IPS DF 4.7 (cell line): ENCODE results near the gene ZBP1.

Experiments
- DNase-seq: peaks from one replicate; pipeline ENCODE4 v3.0.0-alpha.2; 2013; ENCODE audit warnings: low spot score; ENCODE audit errors: extremely low read depth

The ZBP1 gene

GRCh38 chr20:57658447-57658832 is 38.2 kb upstream of the ZBP1 start:
- DNase-seq, result no peak

DNA sequence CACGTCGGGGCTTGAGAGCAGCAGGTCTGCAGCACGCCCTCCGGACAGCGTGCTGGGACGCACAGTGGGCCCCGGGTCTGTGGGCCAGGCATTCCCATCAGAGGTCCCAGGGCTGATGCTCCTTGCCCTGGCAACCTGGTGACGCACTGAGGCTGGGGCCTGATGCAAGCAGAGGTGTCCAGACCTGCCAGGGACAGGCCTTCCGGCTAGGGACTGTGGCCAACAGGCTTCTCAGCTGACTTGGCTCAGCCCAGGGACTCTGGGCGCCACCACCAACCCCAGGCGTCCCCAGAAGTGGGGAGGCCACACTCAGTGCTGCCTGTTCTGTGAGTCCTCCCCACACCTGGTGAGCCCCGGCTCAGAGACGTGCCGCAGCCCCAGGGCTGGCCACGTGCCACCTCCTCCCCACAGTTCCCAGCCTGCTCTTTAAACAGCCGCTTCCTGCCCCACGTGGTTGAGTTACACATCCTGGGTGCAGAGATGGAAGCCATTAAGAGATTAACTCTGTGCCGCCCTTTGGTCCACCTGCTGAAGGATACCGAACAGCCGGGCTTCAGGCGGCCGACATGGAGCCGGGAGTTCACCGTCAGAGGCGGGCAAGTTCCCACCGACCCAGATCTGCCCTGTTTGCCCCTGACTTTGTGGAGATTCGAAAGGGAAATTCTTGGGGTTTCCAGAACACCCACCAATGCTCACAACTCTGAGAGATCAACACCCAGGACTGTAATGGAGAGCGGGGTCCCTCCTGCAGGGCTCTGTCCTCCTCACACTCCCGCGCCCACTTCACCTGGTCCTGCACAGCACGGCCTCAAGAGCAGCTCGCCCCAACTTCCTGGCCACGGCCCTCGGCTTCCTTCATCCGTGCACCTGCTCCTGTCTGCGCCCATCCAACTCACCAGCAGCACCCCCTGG is 37.6 kb upstream of the ZBP1 start:
- DNase-seq, result no peak

DNA sequence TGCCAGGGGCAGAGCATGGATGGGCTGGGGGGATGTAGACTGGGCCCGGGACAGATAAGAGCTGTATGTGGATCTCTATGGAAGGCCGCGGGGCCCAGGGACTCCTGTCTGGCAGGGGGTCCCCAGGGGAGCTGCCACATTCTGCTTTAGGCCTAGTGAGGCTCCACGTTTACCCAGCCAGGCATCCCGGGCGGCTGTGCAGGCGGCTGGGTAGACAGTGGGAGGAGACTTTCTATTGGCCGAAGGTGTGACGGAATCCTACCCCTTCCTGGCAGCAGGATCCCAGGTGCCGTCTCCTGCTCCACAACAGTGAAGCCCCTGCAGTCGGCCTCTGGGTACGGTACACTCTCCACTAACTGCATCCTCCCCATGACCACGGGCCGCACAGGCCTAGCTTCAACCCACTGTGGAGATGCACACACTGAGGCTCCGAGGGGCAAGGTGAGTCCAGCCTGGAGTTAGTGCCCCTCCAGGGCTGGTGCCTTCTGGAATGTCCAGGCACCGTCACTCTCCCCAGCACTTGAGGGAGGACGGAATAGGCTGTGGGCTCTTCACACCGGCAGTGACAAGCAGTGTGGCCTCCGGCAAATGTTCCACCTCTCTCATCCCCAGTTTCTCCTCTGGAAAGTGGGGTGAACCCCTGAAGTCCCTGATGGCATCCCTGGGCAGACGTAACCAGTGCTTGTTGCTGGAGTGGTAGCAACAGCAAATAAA is 36.8 kb upstream of the ZBP1 start:
- no peak for DNase-seq

- DNase-seq, result no peak
These were observed 36.1 kb upstream of the ZBP1 start for GRCh38 chr20:57656252-57656820.

GRCh38 chr20:57655809-57656155 is 35.6 kb upstream of the ZBP1 start:
- no peak for DNase-seq

DNA sequence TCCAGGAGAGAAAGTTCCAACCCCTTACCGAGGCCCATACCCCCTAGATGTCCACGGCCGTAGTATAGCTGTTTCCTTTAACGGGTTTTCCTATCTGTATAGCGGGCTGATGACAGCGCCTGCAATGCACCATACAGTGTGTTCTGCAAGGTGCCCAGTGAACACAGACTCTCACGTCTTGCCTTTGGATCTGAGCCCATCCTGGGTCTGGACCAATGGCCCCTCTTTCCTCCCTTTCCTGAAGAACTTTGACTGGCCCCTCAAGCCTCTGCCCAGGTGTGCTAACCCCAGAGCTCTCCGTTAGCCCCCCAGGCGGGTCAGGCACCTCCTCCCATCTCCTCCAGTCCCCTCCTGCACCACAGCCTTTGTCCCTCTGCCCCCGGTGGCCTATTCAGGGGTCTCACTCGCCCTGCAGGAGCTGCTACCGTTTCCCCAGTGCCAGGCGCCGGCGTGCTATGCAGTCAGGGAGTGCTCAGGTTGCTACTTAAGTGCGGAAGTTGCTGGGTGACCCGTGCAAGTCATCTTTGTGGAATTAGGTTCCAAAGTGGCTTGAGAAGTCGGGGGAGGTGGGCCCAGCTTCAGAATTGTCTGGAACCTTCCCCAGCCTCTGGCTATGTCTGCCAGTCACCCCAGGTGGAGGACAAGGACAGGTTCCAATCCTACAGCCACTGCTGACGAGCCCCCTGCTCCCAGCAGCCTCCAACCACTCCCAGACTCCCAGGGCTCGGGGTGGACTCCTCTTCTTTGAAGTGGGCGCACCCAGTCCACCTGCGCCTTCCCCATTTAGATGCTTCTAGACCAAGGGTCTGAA is 35.0 kb upstream of the ZBP1 start:
- no peak for DNase-seq

GRCh38 chr20:57654363-57654997 is 34.3 kb upstream of the ZBP1 start:
- peak; percentile 30 for DNase-seq

DNA sequence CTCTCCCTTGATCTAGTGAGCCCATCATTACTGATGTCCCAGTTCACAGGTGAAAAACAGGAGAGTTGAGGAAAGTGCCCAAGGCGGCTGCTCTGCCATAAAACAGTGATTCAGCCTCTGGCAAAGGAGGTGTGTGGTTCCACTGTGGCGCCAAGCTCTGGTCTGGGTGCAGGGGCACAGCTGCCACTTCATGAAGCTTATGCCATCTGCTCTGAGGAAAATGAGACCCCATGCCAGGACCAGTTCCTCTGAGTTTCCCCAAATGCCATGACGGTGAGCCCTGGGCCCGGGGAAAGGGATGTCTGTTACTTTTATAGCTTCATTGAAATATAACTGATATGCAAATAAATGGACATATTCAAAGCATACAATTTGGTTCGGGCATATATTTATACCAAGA is 33.7 kb upstream of the ZBP1 start:
- no peak for DNase-seq

GRCh38 chr20:57653546-57653900 is 33.3 kb upstream of the ZBP1 start:
- DNase-seq, result no peak

GRCh38 chr20:57652606-57653545 is 32.6 kb upstream of the ZBP1 start:
- no peak for DNase-seq

DNA sequence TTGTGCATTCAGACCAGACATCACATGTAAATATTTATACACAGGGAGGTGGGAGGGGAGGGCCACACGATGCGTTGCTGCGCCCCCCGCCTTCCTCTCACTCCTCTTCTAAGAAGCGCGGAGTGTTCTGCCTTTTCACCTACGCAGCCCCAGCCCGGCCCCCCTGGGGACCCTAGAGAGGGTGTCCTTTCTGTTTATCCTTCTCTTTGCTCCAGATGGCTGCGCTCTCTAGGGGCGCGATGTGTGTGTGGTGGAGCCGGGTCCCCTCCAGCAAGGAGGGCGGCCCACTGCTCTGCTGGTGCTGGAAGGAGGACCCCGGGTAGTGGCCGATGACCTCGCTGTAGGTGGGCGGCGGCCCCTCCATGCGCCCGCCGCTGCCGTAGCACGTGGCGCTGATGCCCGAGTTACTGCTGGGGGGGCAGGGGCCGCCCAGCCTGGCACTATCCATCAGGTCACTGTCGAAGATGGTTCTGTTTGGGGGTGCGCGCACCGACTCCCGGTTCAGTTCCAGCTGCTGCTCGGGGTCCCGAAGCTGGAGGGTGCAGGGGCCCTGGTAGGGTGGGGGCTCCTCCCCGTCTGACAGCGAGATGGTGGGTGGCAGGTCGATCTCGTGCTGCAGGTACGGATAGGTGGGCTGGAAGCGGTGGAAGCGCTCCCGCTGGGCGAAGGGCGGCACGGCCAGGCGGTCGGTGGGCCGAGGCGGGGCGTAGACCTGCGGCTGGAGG is 31.8 kb upstream of the ZBP1 start:
- DNase-seq, result no peak

GRCh38 chr20:57650756-57651483 is 30.7 kb upstream of the ZBP1 start:
- DNase-seq, result no peak

- no peak for DNase-seq
These were observed 30.0 kb upstream of the ZBP1 start for GRCh38 chr20:57650266-57650665.

DNA sequence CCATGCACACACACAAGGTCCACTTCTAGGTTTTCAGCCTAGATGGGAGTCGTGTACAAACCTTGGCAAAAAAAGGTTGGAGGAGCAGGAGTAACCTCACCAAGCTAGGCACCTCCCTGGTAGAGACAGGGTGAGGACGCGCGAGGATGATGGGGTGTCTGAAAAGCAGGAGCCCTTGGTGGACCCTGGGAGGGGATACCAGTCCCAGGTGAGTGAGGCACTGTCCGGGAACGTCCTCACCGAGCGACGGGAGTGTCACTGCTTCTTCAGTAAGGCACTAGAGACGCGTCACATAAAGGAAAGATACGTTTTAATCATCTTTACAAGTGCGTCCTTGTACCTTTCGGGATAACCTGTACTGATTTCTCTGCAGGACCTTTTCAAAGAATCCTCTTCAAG is 29.4 kb upstream of the ZBP1 start:
- no peak for DNase-seq

- DNase-seq, result no peak
These were observed 28.8 kb upstream of the ZBP1 start for GRCh38 chr20:57648878-57649616.

DNA sequence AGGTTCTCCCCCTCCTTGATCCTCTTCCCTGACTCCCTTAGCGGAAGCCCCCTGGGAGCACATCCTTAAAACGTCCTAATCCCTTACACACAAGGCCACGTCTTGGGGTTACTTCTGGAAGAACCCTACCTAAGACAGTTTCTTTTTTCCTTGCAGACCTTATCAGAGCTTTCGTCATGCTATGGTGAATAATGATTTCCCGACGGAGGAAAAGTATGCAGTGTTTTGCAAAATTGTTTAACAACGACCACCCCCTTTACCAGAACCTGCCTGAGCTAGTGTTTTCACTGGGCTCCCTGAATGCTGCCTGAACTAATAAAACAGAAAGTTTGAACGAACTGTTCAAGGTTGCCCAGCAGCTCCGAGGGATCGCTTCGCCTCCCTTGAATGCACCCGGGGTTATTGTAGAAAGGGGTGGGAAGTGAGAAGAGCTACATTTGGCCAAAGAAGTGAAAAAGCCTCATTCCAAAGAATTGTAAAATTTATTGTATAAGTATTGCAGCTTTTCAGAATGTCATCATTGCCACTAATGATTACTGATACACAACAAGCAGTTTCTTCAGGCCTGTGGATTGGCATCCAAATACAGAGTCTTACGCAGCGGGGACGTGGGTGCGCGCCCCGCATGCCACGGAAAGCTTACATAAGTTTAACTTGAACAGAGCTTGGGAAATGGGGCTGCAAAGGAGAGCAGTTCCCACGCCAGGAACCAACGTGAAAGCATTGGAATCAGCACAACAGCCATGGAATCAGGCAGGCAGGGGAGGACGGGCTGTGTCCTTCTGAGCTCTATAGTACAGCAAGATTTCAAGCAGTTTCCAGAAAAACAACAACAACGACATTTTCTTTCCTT is 27.9 kb upstream of the ZBP1 start:
- DNase-seq, result no peak
